HepG2 (cell line): Measurements from ENCODE around the gene MYADML2. TPM values are rescaled to one million over a fixed set of nuclear protein-coding genes. Genes with fewer than 3 reads are reported as not detected.
A peak's percentile ranks its signal among the peaks of the same experiment; 100 is the strongest.

Experiments
- AHDC1 ChIP-seq: sonication (generic); formaldehyde crosslinking; IDR thresholded peaks from 2 replicates; pipeline ENCODE4 v1.5.1; 2020; ENCODE audit warnings: mild to moderate bottlenecking, missing genetic modification reagents, borderline replicate concordance
- GMEB1 ChIP-seq: sonication (generic); formaldehyde crosslinking; IDR thresholded peaks from 2 replicates; pipeline ENCODE4 v1.5.1; 2020; ENCODE audit warnings: missing genetic modification reagents, mild to moderate bottlenecking, borderline replicate concordance
- HOXA3 ChIP-seq: sonication (generic); formaldehyde crosslinking; IDR thresholded peaks from 2 replicates; pipeline ENCODE4 v1.5.0; 2020; ENCODE audit warnings: missing genetic modification reagents
- KLF15 ChIP-seq: sonication (generic); formaldehyde crosslinking; IDR thresholded peaks from 2 replicates; pipeline ENCODE4 v1.8.1; 2023; ENCODE audit warnings: borderline replicate concordance, mild to moderate bottlenecking, inconsistent platforms, missing genetic modification reagents, mixed read lengths
- NCOA5 ChIP-seq: sonication (generic); formaldehyde crosslinking; IDR thresholded peaks from 2 replicates; pipeline ENCODE4 v1.4.0; 2020; ENCODE audit warnings: missing genetic modification reagents
- PCBP2 ChIP-seq: fragments of 200-400 bp; formaldehyde crosslinking; optimal IDR thresholded peaks from 2 replicates; pipeline ENCODE3; 2018; ENCODE audit warnings: low read length, low read depth; ENCODE audit not compliant: poor library complexity, severe bottlenecking
- SOX6 ChIP-seq, 2 experiments: fragments of 450-650 bp in 1 of 2; sonication (generic) in 1 of 2; formaldehyde crosslinking in 1 of 2; IDR thresholded peaks; 2 replicates each; pipeline versions ENCODE4 v1.4.0 to v1.6.1; 2017 to 2020; ENCODE audit warnings: antibody characterized with exemption in 1 of 2, mild to moderate bottlenecking in 1 of 2, missing genetic modification reagents in 1 of 2
- ZBTB2 ChIP-seq: sonication (generic); formaldehyde crosslinking; IDR thresholded peaks from 2 replicates; pipeline ENCODE4 v1.8.0; 2022; ENCODE audit warnings: low read depth, missing genetic modification reagents
- ZNF33B ChIP-seq: sonication (generic); formaldehyde crosslinking; IDR thresholded peaks from 2 replicates; pipeline ENCODE4 v1.5.1; 2020; ENCODE audit warnings: mild to moderate bottlenecking, missing genetic modification reagents
- ZNF431 ChIP-seq: sonication (generic); formaldehyde crosslinking; IDR thresholded peaks from 2 replicates; pipeline ENCODE4 v1.9.0; 2022; ENCODE audit warnings: missing genetic modification reagents, low read depth, mild to moderate bottlenecking, borderline replicate concordance
- ZNF646 ChIP-seq: sonication (generic); formaldehyde crosslinking; IDR thresholded peaks from 2 replicates; pipeline ENCODE4 v1.9.0; 2021; ENCODE audit warnings: mild to moderate bottlenecking, missing genetic modification reagents
- polyA plus RNA-seq, 8 experiments: library from polyadenylated mRNA; depleted of rRNA in 3 of 8; stranded (reverse) in 7 of 8; unstranded in 1 of 8; fragments of >200 nt; fragmentation: Illumina TruSeq in 4 of 8; extraction: Trizol in 4 of 8; gene quantifications; 2 replicates each; pipeline versions ENCODE4 v1.2.1 to v1.2.3, GENCODE V29; 2011 to 2016; ENCODE audit warnings: low read depth in 4 of 8, missing spikeins in 1 of 8, mixed read lengths in 1 of 8; ENCODE audit not compliant: insufficient read depth in 1 of 8
- total RNA-seq, 5 experiments: library from RNA; depleted of rRNA; stranded (reverse); fragments of >200 nt; fragmentation: Illumina TruSeq; extraction: Trizol; gene quantifications; 2 replicates each; pipeline ENCODE4 v1.2.3, GENCODE V29; 2016; ENCODE audit warnings: low read depth in 1 of 5

The MYADML2 gene
- total and polyA plus RNA-seq, 2 of the 13 experiments (the other 11 are each of a cell fraction or from before 2014, with no cell fraction given) = not detected

GRCh38 chr17:81995463-81996231, 48.6 kb upstream of the MYADML2 start (continued):
- TF ChIP-seq AHDC1 (CRISPR knock-in tag) (0 out of 2 replicates have a peak, but pooled peaks have one; percentile 22), ZNF646 (CRISPR knock-in tag) (no peak), SOX6 (IDR thresholded peaks at IDR 0.05) (no peak), SOX6 (CRISPR knock-in tag; IDR thresholded peaks at IDR 0.05) (no peak), ZNF431 (no peak), KLF15 (CRISPR knock-in tag) (no peak), PCBP2 (no peak), ZNF33B (peak; percentile 95), NCOA5 (no peak), HOXA3 (CRISPR knock-in tag) (peak; percentile 47; the same call in 1 of the 2 replicates), GMEB1 (peak; percentile 29; the same call in 1 of the 2 replicates), ZBTB2 (0 out of 2 replicates have a peak, but pooled peaks have one; percentile 42)
